ENCODE measurements around the gene MALT1.

GRCh38 chr18:58646334-58646862 lies 24.9 kb upstream of the MALT1 start:
- no peak for TF ChIP-seq CTCF (IDR thresholded peaks at IDR 0.05 in 4 of 5, conservative IDR thresholded peaks at IDR 0.05 in 1 of 5)
- TF ChIP-seq POLR2A (IDR thresholded peaks at IDR 0.05), result no peak
